HepG2 (cell line): ENCODE data around the gene SLC7A4. TPM values are rescaled to one million over a fixed set of nuclear protein-coding genes. Genes with fewer than 3 reads are reported as not detected.

Source experiments
- ATAC-seq: fragments of 200-7000 bp; cut with Tn5 transposase; 3 replicates; pipeline ENCODE4 v1.9.1; 2020; ENCODE audit warnings: mild to moderate bottlenecking, moderate library complexity
- BruUV-seq: library from RNA; stranded (reverse); fragments of 400-500 nt; replicated peaks from 2 replicates; lab custom pipeline; 2021; lab: Mats Ljungman, UMichigan
- CTCF ChIA-PET: fragments of 300-600 bp; formaldehyde crosslinking; extraction: SDS; loops from one replicate; lab custom pipeline; 2021; ENCODE audit warnings: low total read pairs, inconsistent platforms, low intra/inter-chr PET ratio; lab: Yijun Ruan, JAX
- POLR2A ChIA-PET: fragments of 350-600 bp; sonication (Branson Sonifier 250); formaldehyde crosslinking; loops from one replicate; lab custom pipeline; 2020; ENCODE audit warnings: antibody characterized with exemption, inconsistent platforms; lab: Yijun Ruan, JAX
- DNase-seq: peaks from one replicate; pipeline ENCODE4 v3.0.0-alpha.2; 2015; ENCODE audit warnings: low spot score
- FAIRE-seq: peaks from 3 replicates; lab custom pipeline; 2011; peaks lifted over from hg19 to GRCh38; lab: Jason Lieb, UNC
- H2AFZ ChIP-seq: one replicate; pipeline ENCODE4 v1.6.1; 2011; ENCODE audit warnings: low read length, inconsistent platforms
- H3K27ac ChIP-seq: fragments of 300-600 bp; 3 replicates; pipeline ENCODE4 v1.8.0; 2011; ENCODE audit warnings: mixed run types, mild to moderate bottlenecking, mixed read lengths, low read length, inconsistent platforms; ENCODE audit not compliant: insufficient read depth; ENCODE audit errors: extremely low read length
- H3K27me3 ChIP-seq, 2 experiments: fragments of 200-600 bp in 1 of 2; 2 replicates in 1 of 2; 3 replicates in 1 of 2; pipeline versions ENCODE4 v1.6.0 to v1.8.0; 2011; ENCODE audit warnings: low read length in 2 of 2, mild to moderate bottlenecking in 2 of 2, moderate library complexity in 2 of 2, inconsistent platforms in 1 of 2; ENCODE audit not compliant: insufficient read depth in 2 of 2, control insufficient read depth in 1 of 2
- H3K36me3 ChIP-seq, 2 experiments: fragments of 200-600 bp in 1 of 2; replicated peaks in 1 of 2; 2 replicates in 1 of 2; 3 replicates in 1 of 2; pipeline versions ENCODE4 v1.5.1 to v1.8.0; 2011; ENCODE audit warnings: low read length in 2 of 2, inconsistent platforms in 1 of 2; ENCODE audit not compliant: insufficient read depth in 2 of 2, control insufficient read depth in 1 of 2
- H3K4me1 ChIP-seq: 2 replicates; pipeline ENCODE4 v1.5.1; 2012; ENCODE audit warnings: low read length, inconsistent platforms; ENCODE audit not compliant: insufficient read depth
- H3K4me2 ChIP-seq: 2 replicates; pipeline ENCODE4 v1.6.0; 2011; ENCODE audit warnings: low read depth, low read length, inconsistent platforms
- H3K4me3 ChIP-seq, 3 experiments: fragments of 200-600 bp in 1 of 3; sonication (generic), shearing (Covaris generic) in 1 of 3; replicated peaks in 1 of 3; 2 replicates each; pipeline ENCODE4 v1.5.1; 2011 to 2016; ENCODE audit warnings: low read length in 3 of 3, inconsistent platforms in 2 of 3, low read depth in 2 of 3, mild to moderate bottlenecking in 2 of 3, control low read depth in 1 of 3, mixed read lengths in 1 of 3; ENCODE audit not compliant: insufficient read depth in 1 of 3
- H3K79me2 ChIP-seq: one replicate; pipeline ENCODE4 v1.6.1; 2011; ENCODE audit warnings: low read length, inconsistent platforms; ENCODE audit not compliant: insufficient read depth
- H3K9ac ChIP-seq: 2 replicates; pipeline ENCODE4 v1.6.0; 2011; ENCODE audit warnings: mild to moderate bottlenecking, low read depth, low read length, inconsistent platforms; ENCODE audit not compliant: insufficient read depth
- H3K9me3 ChIP-seq: 2 replicates; pipeline ENCODE4 v1.5.1; 2012; ENCODE audit warnings: mild to moderate bottlenecking, low read length
- H4K20me1 ChIP-seq: 2 replicates; pipeline ENCODE4 v1.6.0; 2011; ENCODE audit warnings: inconsistent platforms, mild to moderate bottlenecking, low read length, moderate library complexity; ENCODE audit not compliant: insufficient read depth
- HHEX ChIP-seq: IDR thresholded peaks from 2 replicates; pipeline ENCODE4 v1.6.1; 2016; ENCODE audit warnings: control low read depth
- ISX ChIP-seq: sonication (generic); formaldehyde crosslinking; conservative IDR thresholded peaks from 2 replicates; pipeline ENCODE4 v1.5.0; 2020; ENCODE audit warnings: missing genetic modification reagents
- MED13 ChIP-seq: sonication (generic); formaldehyde crosslinking; IDR thresholded peaks from 2 replicates; pipeline ENCODE4 v1.5.0; 2020; ENCODE audit warnings: missing genetic modification reagents
- SRY ChIP-seq: sonication (generic); formaldehyde crosslinking; IDR thresholded peaks from 2 replicates; pipeline ENCODE4 v1.8.0; 2022; ENCODE audit warnings: mild to moderate bottlenecking, missing genetic modification reagents
- TP53 ChIP-seq: sonication (generic); formaldehyde crosslinking; conservative IDR thresholded peaks from 2 replicates; pipeline ENCODE4 v1.4.0; 2020; ENCODE audit warnings: missing genetic modification reagents
- ZFP90 ChIP-seq: sonication (generic); formaldehyde crosslinking; IDR thresholded peaks from 2 replicates; pipeline ENCODE4 v1.8.0; 2022; ENCODE audit warnings: missing genetic modification reagents, mild to moderate bottlenecking, inconsistent platforms, borderline replicate concordance
- ZNF205 ChIP-seq: IDR thresholded peaks from 2 replicates; pipeline ENCODE4 v1.6.1; 2018; ENCODE audit warnings: missing biosample characterization, missing genetic modification reagents
- ZNF577 ChIP-seq: sonication (generic); formaldehyde crosslinking; IDR thresholded peaks from 2 replicates; pipeline ENCODE4 v1.4.0; 2020; ENCODE audit warnings: mild to moderate bottlenecking, low read depth, missing genetic modification reagents, borderline replicate concordance
- ZNF737 ChIP-seq: sonication (generic); formaldehyde crosslinking; IDR thresholded peaks from 2 replicates; pipeline ENCODE4 v1.5.0; 2020; ENCODE audit warnings: missing genetic modification reagents, mild to moderate bottlenecking, borderline replicate concordance
- WGBS: methylation state at CpG from one replicate; pipeline ENCODE4 v1.1.6; 2017; ENCODE audit warnings: low lambda C conversion rate; 5-methylcytosine and 5-hydroxymethylcytosine counted together
- in situ Hi-C: cut with HindIII; loops from 2 replicates; pipeline ENCODE4 v1.10.0; 2017; ENCODE audit warnings: low pct_unique_long_range_greater_than_20kb; ENCODE audit not compliant: extremely low pct_ligation_motif_present
- intact Hi-C: fragments of 100-400 bp; cut with micrococcal nuclease; formaldehyde crosslinking; loops from one replicate; pipeline ENCODE4 v1.10.0; 2022; ENCODE audit not compliant: unreplicated experiment
- polyA plus RNA-seq, 8 experiments: library from polyadenylated mRNA; depleted of rRNA in 3 of 8; stranded (reverse) in 7 of 8; unstranded in 1 of 8; fragments of >200 nt; fragmentation: Illumina TruSeq in 4 of 8; extraction: Trizol in 4 of 8; gene quantifications; 2 replicates each; pipeline versions ENCODE4 v1.2.1 to v1.2.3, GENCODE V29; 2011 to 2016; ENCODE audit warnings: low read depth in 4 of 8, missing spikeins in 1 of 8, mixed read lengths in 1 of 8; ENCODE audit not compliant: insufficient read depth in 1 of 8
- total RNA-seq, 5 experiments: library from RNA; depleted of rRNA; stranded (reverse); fragments of >200 nt; fragmentation: Illumina TruSeq; extraction: Trizol; gene quantifications; 2 replicates each; pipeline ENCODE4 v1.2.3, GENCODE V29; 2016; ENCODE audit warnings: low read depth in 1 of 5
- TF ChIP-seq, protein P1 (sequence below): sonication (generic); formaldehyde crosslinking; IDR thresholded peaks from 2 replicates; pipeline ENCODE4 v1.5.1; 2020; ENCODE audit warnings: mild to moderate bottlenecking, moderate library complexity, missing genetic modification reagents
- TF ChIP-seq, protein P2 (sequence below): sonication (generic); formaldehyde crosslinking; IDR thresholded peaks from 2 replicates; pipeline ENCODE4 v1.8.0; 2022; ENCODE audit warnings: missing genetic modification reagents, low read depth, mild to moderate bottlenecking, borderline replicate concordance
- TF ChIP-seq, protein P3 (sequence below): sonication (generic); formaldehyde crosslinking; conservative IDR thresholded peaks from 2 replicates; pipeline ENCODE4 v1.4.0; 2020; ENCODE audit warnings: missing genetic modification reagents
- TF ChIP-seq, protein P4 (sequence below): sonication (generic); formaldehyde crosslinking; IDR thresholded peaks from 2 replicates; pipeline ENCODE4 v1.5.0; 2020; ENCODE audit warnings: mild to moderate bottlenecking, missing genetic modification reagents
- TF ChIP-seq, protein P5 (sequence below): sonication (generic); formaldehyde crosslinking; conservative IDR thresholded peaks from 2 replicates; pipeline ENCODE4 v1.4.0; 2020; ENCODE audit warnings: mild to moderate bottlenecking, missing genetic modification reagents, moderate library complexity

The SLC7A4 gene
- total and polyA plus RNA-seq, 2 of the 13 experiments (the other 11 are each of a cell fraction or from before 2014, with no cell fraction given) = not detected

DNA sequence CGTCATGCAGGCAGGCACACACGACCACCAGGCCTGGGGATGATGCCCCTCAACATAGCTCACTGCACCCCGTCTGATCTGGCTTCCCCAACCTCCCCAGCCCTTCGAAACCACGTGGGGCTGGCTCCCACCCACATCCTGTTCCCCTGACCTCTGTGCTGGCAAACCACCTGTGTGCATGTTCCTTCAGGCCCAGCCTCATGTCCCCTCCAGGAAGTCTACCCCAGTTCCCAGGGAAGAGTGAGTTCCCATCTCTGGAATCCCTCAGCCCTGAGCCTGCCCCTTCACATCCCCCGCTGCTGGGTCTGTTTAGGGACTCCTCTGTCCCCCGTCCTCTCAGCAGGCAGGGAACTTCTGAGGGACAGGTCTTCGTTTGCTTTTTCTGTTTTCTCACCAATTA is 7.1 kb downstream of the SLC7A4 start:
- Histone ChIP-seq H3K4me3 (no peak overlapping the region), H3K36me3 (no peaks in the 10 kb centered on the region), H4K20me1 (no peaks in the 10 kb centered on the region), H2AFZ (no peak overlapping the region), H3K27ac (no peak overlapping the region), H3K4me2 (no peak overlapping the region), H3K9me3 (no peaks in the 10 kb centered on the region), H3K27me3 (peaks cover 10 to 62% of the 10 kb centered on the region in 2 experiments; a peak in 4 of 5 replicates), H3K9ac (no peak overlapping the region), H3K4me1 (peaks cover 9% of the 10 kb centered on the region), H3K79me2 (no peaks in the 10 kb centered on the region)
- CTCF ChIA-PET = no interaction called here
- 16% methylated on average over 8 of the region's 8 CpGs for WGBS
- BruUV-seq = no TSS peak
- POLR2A ChIA-PET = no interaction called here
- DNase-seq (no peak), ATAC-seq (no peak), FAIRE-seq (no peak)
- intact Hi-C loops = no loop called here
- in situ Hi-C loops = no loop called here
- TF ChIP-seq, protein P1, sequence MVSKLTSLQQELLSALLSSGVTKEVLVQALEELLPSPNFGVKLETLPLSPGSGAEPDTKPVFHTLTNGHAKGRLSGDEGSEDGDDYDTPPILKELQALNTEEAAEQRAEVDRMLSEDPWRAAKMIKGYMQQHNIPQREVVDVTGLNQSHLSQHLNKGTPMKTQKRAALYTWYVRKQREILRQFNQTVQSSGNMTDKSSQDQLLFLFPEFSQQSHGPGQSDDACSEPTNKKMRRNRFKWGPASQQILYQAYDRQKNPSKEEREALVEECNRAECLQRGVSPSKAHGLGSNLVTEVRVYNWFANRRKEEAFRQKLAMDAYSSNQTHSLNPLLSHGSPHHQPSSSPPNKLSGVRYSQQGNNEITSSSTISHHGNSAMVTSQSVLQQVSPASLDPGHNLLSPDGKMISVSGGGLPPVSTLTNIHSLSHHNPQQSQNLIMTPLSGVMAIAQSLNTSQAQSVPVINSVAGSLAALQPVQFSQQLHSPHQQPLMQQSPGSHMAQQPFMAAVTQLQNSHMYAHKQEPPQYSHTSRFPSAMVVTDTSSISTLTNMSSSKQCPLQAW (CRISPR knock-in tag) = no peak
- TF ChIP-seq, protein P2, sequence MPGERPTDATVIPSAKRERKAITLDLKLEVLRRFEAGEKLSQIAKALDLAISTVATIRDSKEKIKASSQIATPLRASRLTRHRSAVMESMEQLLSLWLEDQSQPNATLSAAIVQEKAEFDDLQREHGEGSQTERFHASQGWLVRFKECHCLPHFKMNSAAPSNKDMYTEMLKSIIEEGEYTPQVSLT (CRISPR knock-in tag) = no peak
- TF ChIP-seq ZNF737 (no peak), TP53 (no peak), SRY (no peak), ZNF205 (CRISPR knock-in tag) (no peak), ZFP90 (CRISPR knock-in tag) (no peak), HHEX (CRISPR knock-in tag) (no peak), ISX (CRISPR knock-in tag) (no peak), MED13 (no peak), ZNF577 (CRISPR knock-in tag) (no peak)
- TF ChIP-seq, protein P3, sequence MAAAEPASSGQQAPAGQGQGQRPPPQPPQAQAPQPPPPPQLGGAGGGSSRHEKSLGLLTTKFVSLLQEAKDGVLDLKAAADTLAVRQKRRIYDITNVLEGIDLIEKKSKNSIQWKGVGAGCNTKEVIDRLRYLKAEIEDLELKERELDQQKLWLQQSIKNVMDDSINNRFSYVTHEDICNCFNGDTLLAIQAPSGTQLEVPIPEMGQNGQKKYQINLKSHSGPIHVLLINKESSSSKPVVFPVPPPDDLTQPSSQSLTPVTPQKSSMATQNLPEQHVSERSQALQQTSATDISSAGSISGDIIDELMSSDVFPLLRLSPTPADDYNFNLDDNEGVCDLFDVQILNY = no peak
- TF ChIP-seq, protein P4, sequence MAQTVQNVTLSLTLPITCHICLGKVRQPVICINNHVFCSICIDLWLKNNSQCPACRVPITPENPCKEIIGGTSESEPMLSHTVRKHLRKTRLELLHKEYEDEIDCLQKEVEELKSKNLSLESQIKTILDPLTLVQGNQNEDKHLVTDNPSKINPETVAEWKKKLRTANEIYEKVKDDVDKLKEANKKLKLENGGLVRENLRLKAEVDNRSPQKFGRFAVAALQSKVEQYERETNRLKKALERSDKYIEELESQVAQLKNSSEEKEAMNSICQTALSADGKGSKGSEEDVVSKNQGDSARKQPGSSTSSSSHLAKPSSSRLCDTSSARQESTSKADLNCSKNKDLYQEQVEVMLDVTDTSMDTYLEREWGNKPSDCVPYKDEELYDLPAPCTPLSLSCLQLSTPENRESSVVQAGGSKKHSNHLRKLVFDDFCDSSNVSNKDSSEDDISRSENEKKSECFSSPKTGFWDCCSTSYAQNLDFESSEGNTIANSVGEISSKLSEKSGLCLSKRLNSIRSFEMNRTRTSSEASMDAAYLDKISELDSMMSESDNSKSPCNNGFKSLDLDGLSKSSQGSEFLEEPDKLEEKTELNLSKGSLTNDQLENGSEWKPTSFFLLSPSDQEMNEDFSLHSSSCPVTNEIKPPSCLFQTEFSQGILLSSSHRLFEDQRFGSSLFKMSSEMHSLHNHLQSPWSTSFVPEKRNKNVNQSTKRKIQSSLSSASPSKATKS (CRISPR knock-in tag) = no peak
- TF ChIP-seq, protein P5, sequence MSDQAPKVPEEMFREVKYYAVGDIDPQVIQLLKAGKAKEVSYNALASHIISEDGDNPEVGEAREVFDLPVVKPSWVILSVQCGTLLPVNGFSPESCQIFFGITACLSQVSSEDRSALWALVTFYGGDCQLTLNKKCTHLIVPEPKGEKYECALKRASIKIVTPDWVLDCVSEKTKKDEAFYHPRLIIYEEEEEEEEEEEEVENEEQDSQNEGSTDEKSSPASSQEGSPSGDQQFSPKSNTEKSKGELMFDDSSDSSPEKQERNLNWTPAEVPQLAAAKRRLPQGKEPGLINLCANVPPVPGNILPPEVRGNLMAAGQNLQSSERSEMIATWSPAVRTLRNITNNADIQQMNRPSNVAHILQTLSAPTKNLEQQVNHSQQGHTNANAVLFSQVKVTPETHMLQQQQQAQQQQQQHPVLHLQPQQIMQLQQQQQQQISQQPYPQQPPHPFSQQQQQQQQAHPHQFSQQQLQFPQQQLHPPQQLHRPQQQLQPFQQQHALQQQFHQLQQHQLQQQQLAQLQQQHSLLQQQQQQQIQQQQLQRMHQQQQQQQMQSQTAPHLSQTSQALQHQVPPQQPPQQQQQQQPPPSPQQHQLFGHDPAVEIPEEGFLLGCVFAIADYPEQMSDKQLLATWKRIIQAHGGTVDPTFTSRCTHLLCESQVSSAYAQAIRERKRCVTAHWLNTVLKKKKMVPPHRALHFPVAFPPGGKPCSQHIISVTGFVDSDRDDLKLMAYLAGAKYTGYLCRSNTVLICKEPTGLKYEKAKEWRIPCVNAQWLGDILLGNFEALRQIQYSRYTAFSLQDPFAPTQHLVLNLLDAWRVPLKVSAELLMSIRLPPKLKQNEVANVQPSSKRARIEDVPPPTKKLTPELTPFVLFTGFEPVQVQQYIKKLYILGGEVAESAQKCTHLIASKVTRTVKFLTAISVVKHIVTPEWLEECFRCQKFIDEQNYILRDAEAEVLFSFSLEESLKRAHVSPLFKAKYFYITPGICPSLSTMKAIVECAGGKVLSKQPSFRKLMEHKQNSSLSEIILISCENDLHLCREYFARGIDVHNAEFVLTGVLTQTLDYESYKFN (CRISPR knock-in tag) = no peak
